H1 (cell line): ENCODE data around the gene MSANTD2. TPM values are rescaled to one million over a fixed set of nuclear protein-coding genes. Genes with fewer than 3 reads are reported as not detected.

Source experiments
- CTCF ChIA-PET: fragments of 300-600 bp; sonication (Branson Sonifier 250); formaldehyde crosslinking; loops from one replicate; lab custom pipeline; 2021; ENCODE audit not compliant: partially characterized antibody; lab: Charles Lee
- POLR2A ChIA-PET: fragments of 300-600 bp; sonication (Branson Sonifier 250); formaldehyde crosslinking; loops from one replicate; lab custom pipeline; 2021; ENCODE audit warnings: inconsistent platforms; ENCODE audit not compliant: partially characterized antibody; lab: Charles Lee
- DNase-seq, 2 experiments: peaks; one replicate each; pipeline versions ENCODE4 v3.0.0 to v3.0.0-alpha.2; 2010 to 2022; ENCODE audit warnings: low spot score in 2 of 2, low read depth in 1 of 2, mixed read lengths in 1 of 2
- FAIRE-seq: peaks from 2 replicates; lab custom pipeline; 2011; peaks lifted over from hg19 to GRCh38; lab: Jason Lieb, UNC
- H2AFZ ChIP-seq: 2 replicates; pipeline ENCODE4 v1.8.1; 2012; ENCODE audit warnings: low read length, inconsistent platforms
- H2AK5ac ChIP-seq: 2 replicates; pipeline ENCODE4 v1.6.1; 2013; ENCODE audit warnings: low read depth, low read length
- H2BK120ac ChIP-seq: replicated peaks from 2 replicates; pipeline ENCODE3; 2013; ENCODE audit warnings: low read depth, low read length, inconsistent platforms
- H2BK12ac ChIP-seq: 2 replicates; pipeline ENCODE4 v1.6.1; 2013; ENCODE audit warnings: low read depth, low read length
- H2BK15ac ChIP-seq: 2 replicates; pipeline ENCODE4 v1.6.1; 2013; ENCODE audit warnings: low read length
- H2BK20ac ChIP-seq: 2 replicates; pipeline ENCODE4 v1.6.1; 2013; ENCODE audit warnings: low read length
- H2BK5ac ChIP-seq: 2 replicates; pipeline ENCODE4 v1.6.1; 2013; ENCODE audit warnings: low read depth, low read length
- H3K14ac ChIP-seq: 2 replicates; pipeline ENCODE4 v1.6.1; 2013; ENCODE audit warnings: inconsistent platforms; ENCODE audit not compliant: insufficient read length
- H3K18ac ChIP-seq: 2 replicates; pipeline ENCODE4 v1.6.1; 2013; ENCODE audit warnings: low read length; ENCODE audit errors: extremely low read depth
- H3K23ac ChIP-seq: 2 replicates; pipeline ENCODE4 v1.6.1; 2013; ENCODE audit warnings: inconsistent platforms; ENCODE audit not compliant: insufficient read length
- H3K23me2 ChIP-seq: 2 replicates; pipeline ENCODE4 v1.6.1; 2013; ENCODE audit warnings: low read depth, low read length
- H3K27ac ChIP-seq: 2 replicates; pipeline ENCODE4 v1.6.1; 2011; ENCODE audit warnings: low read depth, low read length, inconsistent platforms
- H3K27me3 ChIP-seq, 4 experiments: replicated peaks in 1 of 4; 1 replicate in 1 of 4; 2 replicates in 3 of 4; pipeline versions ENCODE4 v1.6.1 to v1.8.1; 2011 to 2013; ENCODE audit warnings: low read length in 3 of 4, mild to moderate bottlenecking in 3 of 4, inconsistent platforms in 2 of 4, mixed read lengths in 2 of 4, moderate library complexity in 1 of 4; ENCODE audit not compliant: control insufficient read depth in 3 of 4, insufficient read depth in 3 of 4; ENCODE audit errors: extremely low read depth in 1 of 4
- H3K36me3 ChIP-seq, 4 experiments: 2 replicates each; pipeline versions ENCODE4 v1.6.1 to v1.8.1; 2011 to 2013; ENCODE audit warnings: mild to moderate bottlenecking in 4 of 4, low read length in 3 of 4, moderate library complexity in 2 of 4, control low read depth in 1 of 4, inconsistent platforms in 1 of 4; ENCODE audit not compliant: insufficient read depth in 4 of 4, control insufficient read depth in 2 of 4
- H3K4ac ChIP-seq: replicated peaks from 2 replicates; pipeline ENCODE3; 2013; ENCODE audit warnings: low read length, low read depth, mixed read lengths, inconsistent platforms; ENCODE audit not compliant: insufficient read length
- H3K4me1 ChIP-seq, 4 experiments: replicated peaks in 1 of 4; 1 replicate in 1 of 4; 2 replicates in 3 of 4; pipeline versions ENCODE4 v1.6.1 to v1.8.1; 2011 to 2013; ENCODE audit warnings: low read length in 3 of 4, inconsistent platforms in 2 of 4, mixed read lengths in 1 of 4; ENCODE audit not compliant: insufficient read depth in 4 of 4, control insufficient read depth in 3 of 4
- H3K4me2 ChIP-seq, 2 experiments: 2 replicates each; pipeline versions ENCODE4 v1.6.1 to v1.8.1; 2011 to 2013; ENCODE audit warnings: low read depth in 2 of 2, low read length in 2 of 2, control low read depth in 1 of 2, inconsistent platforms in 1 of 2, mild to moderate bottlenecking in 1 of 2; ENCODE audit not compliant: insufficient read depth in 1 of 2
- H3K4me3 ChIP-seq, 4 experiments: fragments of 200-600, 300-600 bp in 1 of 4; sonication (generic), shearing (Covaris generic), sonication (Bioruptor Twin) in 1 of 4; 2 replicates each; pipeline versions ENCODE4 v1.5.1 to v1.8.1; 2011 to 2016; ENCODE audit warnings: low read length in 4 of 4, low read depth in 3 of 4, control low read depth in 2 of 4, inconsistent platforms in 2 of 4, mild to moderate bottlenecking in 2 of 4, mixed read lengths in 1 of 4, moderate library complexity in 1 of 4; ENCODE audit not compliant: insufficient read depth in 2 of 4; ENCODE audit errors: extremely low read depth in 1 of 4
- H3K56ac ChIP-seq: replicated peaks from 2 replicates; pipeline ENCODE3; 2013; ENCODE audit warnings: low read depth, mild to moderate bottlenecking, mixed read lengths, low read length, inconsistent platforms; ENCODE audit not compliant: insufficient read length
- H3K79me1 ChIP-seq: 2 replicates; pipeline ENCODE4 v1.6.1; 2013; ENCODE audit warnings: low read depth, low read length, control low read depth
- H3K79me2 ChIP-seq, 2 experiments: 2 replicates each; pipeline versions ENCODE4 v1.6.1 to v1.8.1; 2012 to 2013; ENCODE audit warnings: low read length in 2 of 2, mild to moderate bottlenecking in 2 of 2, inconsistent platforms in 1 of 2; ENCODE audit not compliant: insufficient read depth in 2 of 2, control insufficient read depth in 1 of 2
- H3K9ac ChIP-seq, 4 experiments: replicated peaks in 1 of 4; 1 replicate in 1 of 4; 2 replicates in 3 of 4; pipeline versions ENCODE4 v1.6.1 to v1.8.1; 2011 to 2013; ENCODE audit warnings: low read depth in 3 of 4, low read length in 3 of 4, control low read depth in 2 of 4, mild to moderate bottlenecking in 2 of 4, moderate library complexity in 2 of 4, inconsistent platforms in 1 of 4; ENCODE audit errors: extremely low read depth in 1 of 4
- H3K9me3 ChIP-seq, 2 experiments: 2 replicates each; pipeline versions ENCODE4 v1.6.1 to v1.8.1; 2012 to 2013; ENCODE audit warnings: mild to moderate bottlenecking in 2 of 2, moderate library complexity in 2 of 2, control low read depth in 1 of 2, inconsistent platforms in 1 of 2, low read depth in 1 of 2, low read length in 1 of 2, mixed read lengths in 1 of 2; ENCODE audit not compliant: insufficient read depth in 2 of 2
- H4K20me1 ChIP-seq, 2 experiments: replicated peaks in 1 of 2; 2 replicates each; pipeline versions ENCODE3 to v1.8.1; 2011 to 2013; ENCODE audit warnings: inconsistent platforms in 2 of 2, low read length in 2 of 2, mild to moderate bottlenecking in 1 of 2; ENCODE audit not compliant: insufficient read depth in 2 of 2, control insufficient read depth in 1 of 2
- H4K5ac ChIP-seq: 2 replicates; pipeline ENCODE4 v1.6.1; 2013; ENCODE audit warnings: low read length, low read depth, mixed read lengths, inconsistent platforms; ENCODE audit not compliant: insufficient read length
- H4K8ac ChIP-seq: 2 replicates; pipeline ENCODE4 v1.8.0; 2013; ENCODE audit warnings: mild to moderate bottlenecking, moderate library complexity, low read length, inconsistent platforms; ENCODE audit not compliant: insufficient read depth; ENCODE audit errors: extremely low read depth
- H4K91ac ChIP-seq: replicated peaks from 2 replicates; pipeline ENCODE3; 2013; ENCODE audit warnings: low read length, mixed read lengths, inconsistent platforms; ENCODE audit not compliant: insufficient read length
- JUN ChIP-seq: IDR thresholded peaks from 2 replicates; pipeline ENCODE4 v1.6.1; 2011; ENCODE audit warnings: low read depth, mild to moderate bottlenecking, improper control_type of control experiment, low read length
- SP4 ChIP-seq: IDR thresholded peaks from 2 replicates; pipeline ENCODE4 v1.6.1; 2012; ENCODE audit warnings: low read length, inconsistent platforms
- WGBS, 2 experiments: shearing (Covaris generic) in 1 of 2; methylation state at CpG; one replicate each; pipeline versions ENCODE4 v1.1.6 to v1.1.7; 2013 to 2015; ENCODE audit warnings: low lambda C conversion rate in 2 of 2, mixed read lengths in 2 of 2, inconsistent platforms in 1 of 2, low coverage in 1 of 2, missing lambda C conversion rate in 1 of 2; ENCODE audit not compliant: insufficient replicate concordance in 2 of 2, insufficient coverage in 1 of 2, insufficient read length in 1 of 2; ENCODE audit errors: extremely low coverage in 1 of 2, missing lambda C conversion rate in 1 of 2; 5-methylcytosine and 5-hydroxymethylcytosine counted together
- polyA plus RNA-seq, 7 experiments: library from polyadenylated mRNA; depleted of rRNA in 3 of 7; stranded (reverse) in 5 of 7; unstranded in 2 of 7; fragments of >200 nt in 5 of 7; fragments of 200-250 nt in 2 of 7; gene quantifications; 1 replicate in 5 of 7; 2 replicates in 1 of 7; 4 replicates in 1 of 7; pipeline versions ENCODE4 v1.2.1 to v1.2.3, GENCODE V29; 2011 to 2013; ENCODE audit warnings: missing spikeins in 2 of 7, mixed read lengths in 2 of 7
- total RNA-seq: library from RNA; stranded (reverse); fragmentation: NEBNext Ultra II Directional; extraction: Animal tissue kit (Norgen Biotek cat#: 25700); gene quantifications from 2 replicates; pipeline ENCODE4 v1.2.1, GENCODE V29; 2021

The MSANTD2 gene
- total and polyA plus RNA-seq, 2 of the 8 experiments (the other 6 are each of a cell fraction or from before 2014, with no cell fraction given), result 8.2 to 15.9 TPM

DNA sequence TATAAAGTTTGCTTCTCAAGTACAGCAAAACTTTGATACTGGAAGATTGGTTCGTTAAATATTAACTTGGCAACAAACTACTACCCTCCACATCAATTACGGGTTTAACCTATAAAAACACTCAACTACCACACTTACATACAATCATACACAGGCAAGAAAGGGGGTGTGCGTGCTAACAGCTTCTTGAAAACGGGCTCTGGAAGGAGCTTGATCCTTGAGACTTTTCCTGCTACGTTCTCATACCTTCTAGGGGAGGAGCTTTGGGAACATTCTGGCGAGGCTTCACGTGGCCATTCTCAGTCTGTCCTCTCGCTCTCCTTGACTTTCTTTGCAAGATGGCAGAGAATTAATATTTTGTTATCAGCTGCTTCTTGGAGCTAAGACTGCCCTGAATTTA lies 31.3 kb downstream of the MSANTD2 start:
- 91% methylated on average over 8 of the region's 8 CpGs; no CpG with 5 or more reads in 1 of the 2 experiments for WGBS, 2 experiments
- TF ChIP-seq JUN, result no peak
- TF ChIP-seq SP4, result no peak
- no peak overlapping the region for H4K5ac ChIP-seq
- no peak for DNase-seq
- H3K4me2 ChIP-seq, result no peak overlapping the region
- no peak overlapping the region for H2BK20ac ChIP-seq
- no peak for FAIRE-seq
- no peak overlapping the region for H3K27ac ChIP-seq
- no peaks in the 10 kb centered on the region for H3K79me2 ChIP-seq
- no peak overlapping the region for H3K4ac ChIP-seq
- no peak overlapping the region for H2BK5ac ChIP-seq
- POLR2A ChIA-PET, result no interaction called here
- H3K79me1 ChIP-seq, result no peaks in the 10 kb centered on the region
- no peak overlapping the region for H4K91ac ChIP-seq
- no peaks in the 10 kb centered on the region for H3K9me3 ChIP-seq
- no peak overlapping the region for H3K9ac ChIP-seq
- H3K4me3 ChIP-seq, result no peak overlapping the region
- no peak overlapping the region for H2BK120ac ChIP-seq
- no peaks in the 10 kb centered on the region for H3K4me1 ChIP-seq
- CTCF ChIA-PET, result interaction anchor here (0.9 to 28.0 kb wide), 16 partner anchors 9 to 125 kb away, joined by 3 to 382 read pairs (median 5); partner anchors contain the start of genes MSANTD2 and NRGN
- no peak overlapping the region for H2BK15ac ChIP-seq
- H2BK12ac ChIP-seq, result no peak overlapping the region
- H3K56ac ChIP-seq, result no peak overlapping the region
- no peak overlapping the region for H3K23ac ChIP-seq
- no peaks in the 10 kb centered on the region for H3K23me2 ChIP-seq
- no peak overlapping the region for H4K8ac ChIP-seq
- H4K20me1 ChIP-seq, result peaks cover 0 to 3% of the 10 kb centered on the region in 2 experiments
- H3K36me3 ChIP-seq, result peaks cover 2 to 32% (median 18%) of the 10 kb centered on the region in 4 experiments; a peak in 6 of 8 replicates
- no peaks in the 10 kb centered on the region for H3K27me3 ChIP-seq
- H3K18ac ChIP-seq, result no peak overlapping the region
- H2AFZ ChIP-seq, result no peak overlapping the region
- H2AK5ac ChIP-seq, result no peak overlapping the region
- no peak overlapping the region for H3K14ac ChIP-seq
